HCEC 1CT (cell line): ENCODE results near the gene LRCH1.

Source experiments
- DNase-seq: peaks from one replicate; pipeline ENCODE4 v3.0.0-alpha.2; 2017

Gene LRCH1

DNA sequence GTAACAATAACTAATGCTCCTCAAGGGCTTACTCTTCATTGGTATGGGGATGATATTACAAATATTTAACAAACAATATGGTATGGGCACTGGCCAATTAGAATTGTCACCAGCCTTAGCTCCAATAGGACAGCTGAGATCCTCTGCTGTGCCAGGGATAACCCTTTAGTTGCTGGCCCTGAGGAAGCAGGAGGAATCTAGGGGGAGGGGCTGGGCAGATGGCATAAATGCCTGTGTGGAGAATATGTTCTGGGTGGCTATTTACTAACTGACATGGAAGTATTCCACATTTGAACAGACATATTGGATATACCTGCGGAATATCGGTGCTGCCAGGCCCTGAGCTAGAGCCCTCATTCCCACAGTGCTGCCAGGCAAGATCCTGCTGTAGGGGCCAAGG, 16.6 kb upstream of the LRCH1 start:
- no peak for DNase-seq

DNA sequence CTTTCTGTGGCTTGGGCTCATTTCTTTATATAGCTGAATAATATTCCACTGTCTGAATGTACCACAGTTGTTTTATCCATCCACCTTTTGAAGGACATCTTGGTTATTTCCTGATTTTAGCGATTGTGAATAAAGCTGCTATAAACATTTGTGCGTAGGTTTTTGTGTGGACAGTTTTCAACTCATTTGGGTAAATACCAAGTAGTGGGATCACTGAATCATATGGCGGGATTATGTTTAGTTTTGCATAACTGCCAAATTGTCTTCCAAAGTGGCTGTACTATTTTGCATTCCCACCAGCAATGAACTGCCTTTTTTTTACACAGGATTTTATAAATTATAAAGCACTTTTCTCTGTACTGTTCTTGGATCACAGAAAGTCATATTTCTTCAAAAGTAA, 13.7 kb upstream of the LRCH1 start:
- DNase-seq = no peak

DNA sequence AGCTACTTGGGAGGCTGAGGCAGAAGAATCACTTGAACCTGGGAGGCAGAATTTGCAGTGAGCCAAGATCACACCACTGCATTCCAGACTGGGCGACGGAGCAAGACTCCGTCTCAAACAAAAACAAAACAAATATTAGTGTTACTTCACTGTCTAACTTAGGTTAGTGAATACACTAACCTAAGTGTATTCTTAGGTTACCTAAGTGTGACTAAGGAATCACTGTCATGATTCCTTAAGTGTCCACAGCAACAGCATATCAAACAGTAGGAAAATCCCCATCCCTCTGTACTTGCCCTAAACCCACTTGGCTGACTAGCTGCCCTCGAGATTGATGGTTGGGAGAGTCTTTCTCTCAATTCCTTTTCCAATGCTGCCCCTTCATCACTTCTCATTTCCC, 11.8 kb upstream of the LRCH1 start:
- no peak for DNase-seq

DNA sequence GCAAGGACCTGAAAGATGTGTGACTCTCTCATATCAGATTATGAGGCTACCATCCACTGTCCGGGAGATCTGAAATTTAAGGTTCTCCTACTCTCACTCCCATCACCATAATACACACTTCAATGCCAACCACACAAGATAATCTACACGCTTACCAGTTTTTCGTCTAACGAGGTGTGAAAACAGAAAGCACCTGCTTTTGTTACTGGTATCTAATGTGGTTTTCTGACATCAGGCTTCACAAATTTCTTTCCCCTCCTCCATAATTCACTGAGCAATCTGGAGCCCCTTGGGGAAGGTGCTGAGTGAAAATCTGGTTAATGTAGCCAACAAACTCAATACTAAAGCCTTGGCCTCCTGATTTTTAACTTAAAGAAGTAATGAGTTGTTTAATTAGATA, 10.1 kb upstream of the LRCH1 start:
- no peak for DNase-seq

DNA sequence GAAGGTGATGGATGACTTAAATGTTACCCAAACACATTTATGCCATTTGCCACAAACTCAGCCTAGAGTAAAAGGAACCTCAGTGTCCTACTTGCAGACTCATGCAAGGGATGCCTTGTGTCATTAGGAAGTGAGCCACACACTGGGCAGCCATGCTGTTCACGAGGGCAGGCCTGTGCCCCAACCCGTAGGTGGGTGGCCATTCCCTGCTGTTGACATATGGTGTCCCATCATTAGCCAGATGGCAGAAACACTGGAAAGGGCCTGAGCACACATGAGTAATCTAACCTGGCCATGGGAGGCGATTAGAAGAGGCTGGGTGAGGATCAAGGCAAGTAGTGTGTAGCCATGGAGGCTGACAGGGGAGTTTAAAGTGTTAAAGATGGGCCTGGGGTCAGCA, 9.7 kb upstream of the LRCH1 start:
- DNase-seq = no peak

DNA sequence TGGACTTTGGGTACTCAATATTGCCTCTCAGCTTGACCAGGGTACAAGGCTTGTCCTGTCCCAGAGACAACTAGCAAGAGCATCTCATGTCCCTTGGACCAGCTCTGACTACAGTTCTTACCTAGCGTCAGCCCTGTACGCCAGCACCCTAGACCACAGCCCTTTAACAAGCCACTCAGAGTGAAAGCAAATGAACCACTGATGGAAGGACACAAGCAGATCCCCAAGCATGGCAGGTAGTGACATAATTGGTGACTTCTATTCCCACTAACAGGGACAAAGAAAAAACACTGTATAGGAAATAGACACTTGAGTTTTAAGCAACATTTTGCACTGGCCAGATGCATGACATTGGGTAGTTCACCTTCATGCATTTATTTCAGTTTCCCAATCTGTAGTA, 8.8 kb upstream of the LRCH1 start:
- no peak for DNase-seq

DNA sequence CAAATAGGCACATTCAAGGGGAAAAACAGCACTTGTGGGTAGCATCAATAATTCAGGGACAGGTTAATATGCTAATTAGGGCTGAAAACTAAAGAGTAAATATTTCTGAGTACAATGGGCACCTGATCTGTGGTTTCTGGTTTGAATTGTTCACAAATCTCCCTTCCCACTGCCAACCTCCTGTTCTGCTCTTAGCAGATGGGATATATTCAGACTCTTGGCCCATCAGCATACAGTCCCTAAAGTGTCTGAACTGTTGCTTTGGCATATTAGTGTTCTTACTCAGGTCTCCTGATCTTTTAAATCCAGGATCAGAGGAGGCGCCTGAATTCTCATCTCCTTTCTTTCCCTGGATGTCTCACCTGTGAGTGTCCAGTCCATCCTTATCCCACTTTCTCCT, 8.2 kb upstream of the LRCH1 start:
- no peak for DNase-seq

DNA sequence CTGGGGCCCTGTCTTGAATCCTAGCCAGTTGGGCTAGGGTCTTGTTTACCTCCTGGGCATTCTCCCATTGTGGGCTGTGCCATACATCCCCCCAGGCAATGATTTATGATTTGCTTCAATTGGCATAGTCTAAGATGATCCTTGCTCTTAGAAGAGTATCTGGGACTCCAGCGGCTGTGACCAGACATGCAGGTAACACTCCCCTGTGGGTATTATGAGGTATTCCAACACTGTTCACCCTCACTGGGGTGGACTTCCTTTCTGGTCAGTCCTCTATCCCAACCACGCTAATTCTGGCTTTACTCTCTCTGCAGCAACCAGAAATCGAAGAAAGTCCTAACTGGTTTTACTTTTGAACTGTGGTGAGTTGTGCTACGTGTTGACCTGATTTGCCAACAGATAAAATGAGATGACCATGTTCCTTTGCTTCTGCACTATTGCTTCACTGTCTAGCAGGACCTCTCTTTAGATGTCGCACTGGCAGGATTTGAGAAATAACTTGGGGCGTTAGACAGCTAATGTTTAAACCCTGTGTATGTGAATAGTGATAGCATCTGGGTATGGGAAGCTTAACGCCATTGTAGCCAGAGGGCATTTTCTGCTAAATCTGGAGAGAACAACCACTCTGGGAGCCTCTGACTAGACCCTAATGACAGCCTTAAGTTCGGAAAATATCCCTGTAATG, 6.7 kb upstream of the LRCH1 start:
- no peak for DNase-seq

DNA sequence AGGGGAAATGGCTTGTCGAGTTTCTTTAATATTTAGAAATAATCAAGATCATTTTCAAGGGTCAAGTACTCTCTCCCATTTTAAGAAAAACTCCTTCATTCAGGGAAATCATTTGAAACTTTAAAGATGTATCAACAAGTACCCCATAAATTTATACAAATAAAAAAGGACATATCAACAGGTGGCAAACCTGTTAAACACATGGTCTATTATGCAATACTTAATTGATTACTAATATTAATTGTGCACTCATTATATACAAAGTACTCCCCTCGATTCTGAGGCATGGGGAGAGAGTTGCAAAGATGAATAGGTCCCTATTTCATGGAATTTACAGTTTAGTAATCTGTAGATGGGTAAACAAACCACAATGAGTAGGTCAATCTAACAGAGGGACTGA, 2.1 kb upstream of the LRCH1 start:
- no peak for DNase-seq

DNA sequence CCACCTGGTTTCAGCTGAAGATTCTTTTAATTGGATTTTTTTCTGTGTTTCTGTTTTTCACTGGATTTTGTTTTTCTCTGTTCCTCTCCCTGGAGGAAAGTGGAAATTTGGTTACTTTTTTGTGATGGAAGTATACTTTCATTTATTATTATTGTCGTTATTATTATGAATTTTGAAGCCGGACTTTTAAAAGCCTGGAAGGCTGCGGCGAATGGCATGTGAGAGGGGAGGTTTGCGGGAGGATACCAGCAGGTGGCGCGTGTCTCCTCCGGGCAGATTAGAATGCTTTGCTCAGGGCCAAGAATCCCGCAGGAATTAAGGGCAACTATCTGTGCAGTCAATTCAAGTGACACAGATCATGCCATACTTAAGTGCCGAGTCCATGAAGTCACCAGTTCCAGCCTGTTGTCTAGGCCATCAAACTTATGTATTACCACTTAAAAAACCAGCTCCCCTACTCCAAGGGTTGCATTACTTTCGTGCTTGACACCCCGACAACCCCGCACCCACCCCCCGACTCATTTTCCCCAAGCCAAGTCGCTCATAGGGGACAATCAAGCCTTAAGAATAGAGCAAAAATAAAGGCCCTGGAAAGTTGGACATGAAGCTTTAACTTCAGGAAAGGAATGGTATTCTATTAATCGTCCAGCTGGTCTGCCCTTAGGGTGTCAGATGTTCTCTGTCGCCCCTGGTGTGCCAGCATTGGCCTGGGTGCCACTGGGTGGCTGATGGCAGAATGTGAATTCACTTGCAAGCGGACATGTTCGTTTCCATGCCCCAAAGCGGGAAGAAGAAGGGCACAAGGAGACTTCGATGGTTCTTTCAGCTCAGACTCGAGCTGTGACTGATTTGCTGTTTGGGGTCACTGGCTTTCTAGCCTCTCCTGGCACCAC, 1.3 kb upstream of the LRCH1 start:
- DNase-seq = peak; percentile 77

DNA sequence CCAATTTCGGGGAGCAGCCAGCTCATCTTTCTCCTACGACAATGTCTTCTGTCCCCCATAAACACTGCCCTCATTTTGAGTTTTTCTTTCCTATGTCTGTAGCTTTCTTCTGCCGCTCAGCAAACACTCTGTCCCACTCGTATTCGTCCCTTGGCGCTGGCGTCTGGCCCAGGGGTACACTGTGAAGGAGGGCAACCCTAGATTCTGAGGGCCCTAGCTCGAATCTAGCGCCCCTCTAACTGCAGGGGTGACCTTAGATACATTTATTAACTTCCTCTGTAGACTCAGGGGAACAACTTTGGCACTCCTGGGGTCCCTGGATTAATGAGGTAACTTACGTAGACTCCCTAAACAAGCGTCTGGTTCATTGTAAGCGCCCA, 677 bp upstream of the LRCH1 start:
- no peak for DNase-seq

DNA sequence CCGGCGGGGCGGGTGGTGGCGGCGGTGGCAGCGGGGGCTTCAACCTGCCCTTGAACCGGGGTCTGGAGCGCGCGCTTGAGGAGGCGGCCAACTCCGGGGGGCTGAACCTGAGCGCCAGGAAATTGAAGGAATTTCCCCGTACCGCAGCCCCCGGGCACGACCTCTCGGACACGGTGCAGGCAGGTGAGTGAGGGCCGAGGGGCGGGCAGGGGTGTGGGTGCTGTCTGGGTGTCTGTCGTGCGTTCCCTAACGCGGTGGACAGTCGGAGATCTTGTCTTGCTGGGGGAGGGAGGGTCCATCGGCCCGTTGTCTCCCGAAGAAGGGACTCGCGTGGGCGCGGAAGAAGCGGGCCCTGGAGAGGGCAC, 533 bp downstream of the LRCH1 start:
- no peak for DNase-seq

DNA sequence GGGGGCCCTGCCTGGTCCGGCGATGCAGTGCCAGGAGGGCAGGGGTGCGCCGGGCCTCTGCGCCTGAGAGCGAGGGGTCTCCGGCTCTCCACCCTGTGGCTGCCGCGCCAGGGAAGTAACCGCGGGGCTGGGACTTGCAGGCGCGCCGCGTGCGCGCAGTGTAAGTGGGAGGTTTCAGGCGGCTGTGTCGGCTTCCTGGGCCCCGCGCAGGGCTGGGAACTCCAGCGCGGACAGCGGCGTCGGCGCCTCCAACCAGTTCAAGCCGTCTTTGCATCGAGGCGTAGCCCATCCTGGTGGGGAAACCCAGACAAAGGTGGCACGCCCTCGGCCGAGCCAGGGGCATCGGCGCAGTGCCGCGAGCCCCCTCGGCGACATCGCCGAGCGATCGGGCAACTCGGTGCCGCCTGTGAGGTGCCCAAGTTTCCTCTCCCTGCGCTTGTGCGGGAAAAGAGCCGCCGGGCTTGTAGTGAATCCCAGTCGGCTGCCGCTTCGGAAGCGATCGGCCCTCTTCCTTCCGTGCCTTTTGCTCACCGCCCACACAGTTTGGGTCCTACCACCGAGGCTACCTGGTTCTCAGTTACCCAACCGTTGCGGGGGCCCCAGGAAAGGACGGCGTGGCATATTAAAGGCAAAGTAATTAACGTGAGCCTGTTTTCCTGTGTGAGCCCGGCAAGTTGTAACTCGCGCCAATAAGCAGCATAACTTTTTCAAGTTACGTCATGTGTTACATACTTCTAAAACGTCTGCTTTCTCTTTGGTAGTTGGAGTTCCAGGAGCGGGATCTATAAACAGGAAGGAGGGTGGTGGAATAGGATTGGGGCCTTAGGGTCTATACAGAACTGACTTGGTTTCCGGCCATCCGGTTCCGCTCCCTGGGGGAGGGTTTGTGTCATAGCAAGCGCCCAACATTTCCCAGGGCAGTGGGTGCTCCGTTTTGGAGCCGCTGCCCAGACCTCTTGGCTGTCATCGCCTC, 1.2 kb downstream of the LRCH1 start:
- DNase-seq = peak; percentile 93

DNA sequence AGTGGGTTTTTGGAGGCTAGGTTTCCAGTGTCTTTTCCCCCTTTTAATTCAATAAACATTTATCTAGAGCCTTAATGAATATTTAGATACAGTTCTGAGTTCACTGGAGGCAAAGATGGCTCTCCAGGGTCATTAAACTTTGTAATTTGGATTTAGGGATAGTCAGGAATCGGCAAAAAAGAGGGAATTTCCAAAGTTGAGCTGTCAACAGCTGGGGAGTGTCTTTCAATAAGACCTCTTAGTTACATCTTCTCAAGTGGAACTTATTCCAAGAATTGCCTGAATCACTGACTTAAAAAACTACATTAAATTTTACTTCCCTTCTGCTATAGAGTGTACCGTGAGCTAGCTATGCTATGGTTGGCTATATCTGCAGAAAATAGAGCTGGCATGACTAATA, 2.0 kb downstream of the LRCH1 start:
- DNase-seq = no peak

DNA sequence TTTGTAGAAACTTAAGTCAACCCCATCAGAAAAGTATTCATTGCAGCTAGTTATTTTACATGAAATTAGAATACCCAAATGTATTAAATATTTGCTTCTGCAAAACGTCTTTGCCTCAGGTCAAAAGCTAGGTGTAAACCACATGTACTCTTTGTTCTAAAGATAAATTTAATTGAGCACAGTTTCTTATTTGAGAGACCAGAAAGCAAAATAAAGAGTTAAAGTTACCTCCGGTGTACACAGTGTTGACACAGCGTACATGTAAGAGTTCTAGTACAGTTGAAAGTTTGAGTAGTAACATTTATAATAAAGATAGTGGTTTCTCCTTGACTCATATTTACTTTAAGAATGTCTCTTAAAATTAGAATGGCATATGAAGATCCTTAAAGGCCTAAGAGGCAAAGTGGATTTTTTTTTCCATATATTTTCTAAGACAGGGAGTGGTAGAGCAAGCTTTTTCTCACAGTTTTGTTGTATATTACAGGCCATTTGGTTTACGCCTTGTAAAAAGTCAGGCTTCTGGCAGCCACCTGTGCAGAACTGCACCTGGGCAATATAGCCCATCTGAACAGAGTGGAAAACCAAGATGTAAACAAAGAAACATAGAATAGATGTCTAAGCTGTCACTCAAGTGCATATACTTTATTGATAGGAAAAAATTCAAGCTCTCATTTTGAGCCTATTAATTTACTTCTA, 2.9 kb downstream of the LRCH1 start:
- no peak for DNase-seq

DNA sequence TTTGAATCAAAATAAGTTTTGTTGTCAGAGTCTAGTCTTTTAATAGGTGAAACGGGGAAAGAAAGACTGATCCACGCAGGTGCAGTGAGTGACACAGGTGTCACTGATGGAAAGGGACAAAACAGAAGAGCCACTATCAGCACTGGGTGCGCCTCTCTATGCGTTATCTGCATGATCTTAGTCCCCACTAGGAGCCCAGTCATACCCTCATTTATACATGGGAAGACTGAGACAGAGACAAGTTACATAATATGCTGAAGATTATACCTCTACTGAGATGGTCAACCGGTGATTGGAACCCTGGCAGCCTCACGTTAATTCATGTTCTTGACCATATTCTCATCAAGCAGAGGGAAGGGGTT, 3.4 kb downstream of the LRCH1 start:
- DNase-seq = no peak

DNA sequence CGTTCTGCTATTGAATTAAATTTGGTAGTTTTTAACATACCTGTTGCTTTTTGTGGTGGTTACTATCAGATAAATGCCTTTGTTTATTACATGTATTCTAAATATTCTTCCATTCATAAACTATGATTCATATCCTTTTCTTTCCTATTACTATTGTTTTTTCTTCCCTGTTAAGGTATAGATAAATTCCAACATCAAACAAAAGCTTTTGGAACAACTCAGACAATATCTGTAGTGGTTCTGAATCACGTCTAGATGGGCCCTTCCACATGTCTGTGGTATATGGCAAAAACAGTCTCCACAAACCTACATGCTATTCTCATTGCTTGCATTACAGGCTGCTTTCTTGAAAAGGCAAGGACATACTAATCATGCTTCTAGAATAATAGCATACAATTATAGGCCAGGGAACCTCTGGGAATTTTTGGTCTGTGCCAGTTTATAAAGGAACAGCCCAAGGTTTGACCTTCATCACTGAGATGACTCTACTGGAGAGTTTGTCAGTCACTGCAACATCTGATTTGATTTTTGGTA, 6.4 kb downstream of the LRCH1 start:
- no peak for DNase-seq

DNA sequence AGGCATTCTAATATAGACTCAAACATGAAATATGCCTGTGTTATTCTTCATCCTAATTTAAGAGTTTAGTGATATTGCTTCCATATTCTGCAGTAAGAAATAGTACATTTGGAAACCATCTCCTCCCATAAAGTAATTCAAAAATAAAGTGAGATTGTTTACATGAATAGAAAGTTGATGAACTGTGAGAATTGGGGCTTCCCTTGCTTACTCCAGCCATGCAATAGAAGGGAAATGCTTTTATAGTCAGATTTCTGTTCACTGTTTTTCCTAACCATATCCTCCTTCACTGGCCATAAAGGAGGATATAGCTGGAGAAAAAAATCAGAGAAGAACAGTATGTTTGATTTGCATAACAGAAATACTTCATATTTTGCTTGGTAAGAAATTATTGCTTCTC, 7.8 kb downstream of the LRCH1 start:
- DNase-seq = no peak

DNA sequence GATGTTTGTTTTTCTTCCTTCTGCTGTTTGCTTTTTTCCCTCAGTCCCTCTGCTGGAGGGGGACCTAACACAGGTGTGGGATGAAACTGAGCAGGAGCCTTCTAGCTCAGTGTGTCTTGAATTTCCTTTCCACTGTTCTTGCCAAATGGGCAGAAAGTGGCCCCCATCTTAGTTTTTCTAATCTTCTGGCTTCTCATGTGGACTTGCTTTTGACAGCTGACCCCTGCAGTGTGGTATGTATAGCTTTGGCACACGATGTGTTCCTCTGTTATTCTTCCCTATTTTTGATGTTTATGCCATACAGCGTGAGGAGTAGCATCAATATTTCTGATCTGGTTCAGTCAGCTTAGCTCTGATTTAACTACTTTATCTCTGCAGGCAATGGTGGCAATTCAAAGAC, 8.3 kb downstream of the LRCH1 start:
- no peak for DNase-seq

DNA sequence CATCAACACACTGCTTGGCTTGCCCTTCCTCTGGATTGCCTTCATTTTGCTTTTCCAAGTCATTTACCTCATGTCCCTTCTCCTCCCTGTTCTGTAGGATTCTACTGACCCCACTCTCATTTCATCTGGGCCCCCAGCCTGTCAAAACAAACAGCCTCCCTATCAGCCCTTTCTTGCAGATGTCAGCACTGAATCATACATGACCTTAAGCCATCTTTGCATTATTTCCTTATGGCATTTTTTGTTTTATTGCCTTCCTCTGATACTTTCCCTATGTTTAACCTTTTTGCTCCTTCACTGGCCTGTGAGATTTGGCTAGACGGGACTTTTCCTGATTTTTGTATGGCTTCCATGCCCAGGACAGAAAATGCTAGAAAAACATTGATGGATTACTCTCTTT, 8.7 kb downstream of the LRCH1 start:
- DNase-seq = no peak

DNA sequence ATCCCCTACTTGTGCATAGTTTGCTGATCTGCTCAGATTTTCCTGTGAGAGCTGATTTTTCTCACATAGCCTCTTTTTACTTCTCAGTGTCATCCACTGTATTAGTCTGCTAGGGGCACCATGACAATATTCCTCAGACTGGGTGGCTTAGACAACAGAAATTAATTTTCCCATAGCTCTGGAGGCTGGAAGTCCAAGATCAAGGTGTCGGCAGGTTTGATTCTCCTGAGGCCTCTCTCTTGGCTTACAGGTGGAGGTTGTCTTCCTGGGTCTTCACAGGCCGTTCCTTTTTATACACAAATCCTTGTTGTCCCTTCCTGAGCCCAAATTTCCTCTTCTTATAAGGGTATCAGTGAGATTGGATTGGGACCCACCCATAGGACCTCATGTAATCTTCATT, 9.2 kb downstream of the LRCH1 start:
- no peak for DNase-seq

DNA sequence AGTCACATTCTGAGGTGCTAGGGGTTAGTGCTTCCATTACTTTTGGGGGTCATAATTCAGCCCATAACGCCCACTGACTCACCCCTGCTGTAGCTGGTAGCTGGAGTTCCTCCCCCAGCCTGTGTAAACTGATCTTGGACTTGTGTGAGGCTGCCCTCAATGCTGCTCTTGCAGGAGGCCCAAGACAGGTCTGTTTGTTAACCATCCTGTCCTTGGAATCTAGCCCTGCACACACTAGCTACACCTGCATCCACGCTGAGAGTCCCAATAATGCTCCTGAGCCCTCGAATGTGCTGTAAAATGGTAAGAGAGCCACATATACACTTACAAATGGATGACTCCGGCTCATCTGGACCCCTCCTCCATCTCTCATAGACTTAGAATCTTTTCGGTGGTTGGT, 9.6 kb downstream of the LRCH1 start:
- no peak for DNase-seq
